Thoracic aorta (tissue), 2 donors: Measurements from ENCODE around the gene DCC. TPM values are rescaled to one million over a fixed set of nuclear protein-coding genes. Genes with fewer than 3 reads are reported as not detected.

Experiments
- ATAC-seq: fragments of 150-250 bp; one replicate; pipeline ENCODE4 v1.8.0; 2017; ENCODE audit warnings: low read depth; ENCODE audit not compliant: insufficient number of reproducible peaks, low FRiP score
- DNase-seq: peaks from one replicate; pipeline ENCODE4 v3.0.0-alpha.2; 2020; ENCODE audit warnings: low spot score
- H3K27ac ChIP-seq, 2 donors: fragments of 200-600 bp; sonication (generic); 1 replicate in 1 of 2; 2 replicates in 1 of 2; pipeline ENCODE4 v1.5.1; 2016; ENCODE audit warnings: mild to moderate bottlenecking in 2 of 2, moderate library complexity in 2 of 2
- H3K27me3 ChIP-seq: fragments of 200-600 bp; sonication (generic); replicated peaks from 2 replicates; pipeline ENCODE4 v1.6.0; 2016; ENCODE audit warnings: mild to moderate bottlenecking; ENCODE audit not compliant: insufficient read depth
- H3K36me3 ChIP-seq: fragments of 200-600 bp; sonication (generic); one replicate; pipeline ENCODE4 v1.5.1; 2016
- H3K4me1 ChIP-seq, 2 donors: fragments of 200-600 bp; sonication (generic); 1 replicate in 1 of 2; 2 replicates in 1 of 2; pipeline versions ENCODE4 v1.5.1 to v1.6.0; 2016; ENCODE audit warnings: low read depth in 2 of 2, mild to moderate bottlenecking in 1 of 2; ENCODE audit not compliant: control insufficient read depth in 1 of 2
- H3K4me3 ChIP-seq: fragments of 200-600 bp; sonication (generic); 2 replicates; pipeline ENCODE4 v1.5.1; 2016; ENCODE audit warnings: mild to moderate bottlenecking
- H3K9me3 ChIP-seq: fragments of 200-600 bp; sonication (generic); 2 replicates; pipeline ENCODE4 v1.5.1; 2016
- total RNA-seq, 2 donors: library from RNA; depleted of rRNA; stranded (reverse); fragments of >200 nt; gene quantifications; one replicate each; pipeline versions ENCODE4 v1.1.0 to v1.2.3, GENCODE V29; 2016
- TF ChIP-seq, protein P1 (sequence below): fragments of 200-600 bp; sonication (generic); IDR thresholded peaks from one replicate; pipeline ENCODE4 v1.5.1; 2019; ENCODE audit warnings: antibody characterized with exemption

DCC gene
- total RNA-seq, 2 donors from 2014 or later, result not detected

DNA sequence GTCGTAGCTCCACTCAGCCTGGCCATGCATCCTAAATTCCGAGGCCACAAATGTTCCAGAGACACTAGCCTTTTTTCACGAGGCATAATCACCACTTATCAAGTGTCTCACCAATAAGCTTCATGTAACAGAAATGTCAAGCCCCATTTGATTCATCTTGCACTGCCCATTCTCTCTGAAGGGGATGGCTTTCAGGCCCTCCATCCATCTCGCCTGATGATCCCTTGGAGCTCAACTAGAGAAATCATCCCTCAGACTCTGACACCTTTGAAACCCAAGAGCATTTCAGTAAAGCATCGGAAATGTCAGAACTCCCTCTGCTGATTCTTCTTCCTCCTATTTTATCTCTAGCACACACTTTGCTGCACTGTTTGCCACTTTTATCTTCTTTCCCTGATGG lies 91.7 kb downstream of the DCC start:
- H3K4me3 ChIP-seq, result no peak overlapping the region
- H3K9me3 ChIP-seq, result no peaks in the 10 kb centered on the region
- no peaks in the 10 kb centered on the region for H3K36me3 ChIP-seq
- H3K27me3 ChIP-seq, result no peaks in the 10 kb centered on the region
- H3K4me1 ChIP-seq, result no peaks in the 10 kb centered on the region
- ATAC-seq (no peak), DNase-seq (no peak)
- TF ChIP-seq, protein P1, sequence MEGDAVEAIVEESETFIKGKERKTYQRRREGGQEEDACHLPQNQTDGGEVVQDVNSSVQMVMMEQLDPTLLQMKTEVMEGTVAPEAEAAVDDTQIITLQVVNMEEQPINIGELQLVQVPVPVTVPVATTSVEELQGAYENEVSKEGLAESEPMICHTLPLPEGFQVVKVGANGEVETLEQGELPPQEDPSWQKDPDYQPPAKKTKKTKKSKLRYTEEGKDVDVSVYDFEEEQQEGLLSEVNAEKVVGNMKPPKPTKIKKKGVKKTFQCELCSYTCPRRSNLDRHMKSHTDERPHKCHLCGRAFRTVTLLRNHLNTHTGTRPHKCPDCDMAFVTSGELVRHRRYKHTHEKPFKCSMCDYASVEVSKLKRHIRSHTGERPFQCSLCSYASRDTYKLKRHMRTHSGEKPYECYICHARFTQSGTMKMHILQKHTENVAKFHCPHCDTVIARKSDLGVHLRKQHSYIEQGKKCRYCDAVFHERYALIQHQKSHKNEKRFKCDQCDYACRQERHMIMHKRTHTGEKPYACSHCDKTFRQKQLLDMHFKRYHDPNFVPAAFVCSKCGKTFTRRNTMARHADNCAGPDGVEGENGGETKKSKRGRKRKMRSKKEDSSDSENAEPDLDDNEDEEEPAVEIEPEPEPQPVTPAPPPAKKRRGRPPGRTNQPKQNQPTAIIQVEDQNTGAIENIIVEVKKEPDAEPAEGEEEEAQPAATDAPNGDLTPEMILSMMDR, result no peak
- no peak overlapping the region for H3K27ac ChIP-seq

DNA sequence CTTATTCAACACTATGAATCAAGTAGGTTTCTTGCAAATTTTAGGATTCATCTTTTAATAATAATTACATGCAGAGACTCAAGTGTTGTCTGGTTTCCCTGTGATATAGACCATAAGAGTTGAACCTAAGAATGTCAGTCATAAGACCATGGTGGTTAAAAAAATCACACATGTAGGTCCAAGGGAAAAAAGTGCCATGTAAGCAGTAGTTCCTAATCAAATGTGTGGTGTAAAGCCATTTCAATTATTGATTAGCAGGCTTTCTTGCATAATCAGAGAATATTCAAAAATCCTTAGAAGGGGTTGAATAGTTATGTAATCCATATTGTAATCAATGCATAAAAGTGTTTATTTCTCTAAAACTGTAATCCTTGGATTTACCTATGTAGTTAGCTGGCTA lies 93.8 kb downstream of the DCC start:
- H3K27me3 ChIP-seq, result no peaks in the 10 kb centered on the region
- no peak overlapping the region for H3K27ac ChIP-seq
- H3K4me1 ChIP-seq, result no peaks in the 10 kb centered on the region
- TF ChIP-seq, protein P1, result no peak
- H3K4me3 ChIP-seq, result no peak overlapping the region
- H3K36me3 ChIP-seq, result no peaks in the 10 kb centered on the region
- H3K9me3 ChIP-seq, result no peaks in the 10 kb centered on the region
- no peak for DNase-seq
- no peak for ATAC-seq

DNA sequence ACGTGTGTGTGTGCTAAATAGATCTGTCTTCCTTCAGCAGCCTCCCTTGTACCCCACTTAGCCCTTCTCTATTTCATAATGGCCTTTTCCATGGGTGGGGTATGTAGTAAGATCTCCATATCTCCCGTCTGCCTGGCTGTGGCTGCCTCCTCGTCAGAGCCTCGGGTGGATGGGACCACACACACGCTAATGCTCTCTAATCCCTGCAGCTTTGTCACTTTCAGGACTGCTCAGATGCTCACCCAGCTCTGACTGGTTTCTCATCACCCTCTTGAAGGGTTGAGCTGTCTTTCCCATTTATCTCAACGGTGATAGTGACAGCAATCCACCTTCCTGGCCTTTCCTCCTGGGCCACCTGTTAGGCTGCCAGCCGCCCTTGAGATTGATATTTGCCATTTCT lies 95.3 kb downstream of the DCC start:
- no peak overlapping the region for H3K27ac ChIP-seq
- H3K9me3 ChIP-seq, result no peaks in the 10 kb centered on the region
- no peaks in the 10 kb centered on the region for H3K36me3 ChIP-seq
- DNase-seq (no peak), ATAC-seq (no peak)
- H3K4me1 ChIP-seq, result no peaks in the 10 kb centered on the region
- no peaks in the 10 kb centered on the region for H3K27me3 ChIP-seq
- TF ChIP-seq, protein P1, result no peak
- no peak overlapping the region for H3K4me3 ChIP-seq

DNA sequence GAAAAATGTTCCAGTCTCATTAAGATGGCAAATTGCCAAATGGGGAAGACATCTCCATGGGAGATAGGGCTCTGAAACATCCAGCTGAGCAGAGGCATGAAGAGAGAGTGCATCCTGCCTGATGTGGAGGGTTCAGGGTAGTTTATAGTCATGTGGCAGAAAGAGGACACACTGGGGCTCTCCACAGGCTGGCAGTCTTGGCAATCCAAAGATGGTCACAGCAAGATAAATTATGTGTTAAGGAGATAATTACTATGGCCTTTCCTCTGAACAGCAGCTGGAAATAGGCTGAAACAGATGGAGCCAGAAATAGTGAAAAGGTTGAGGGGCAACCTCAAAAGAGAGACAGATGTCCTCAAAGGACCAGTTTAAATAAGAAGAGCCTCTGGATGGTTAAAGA lies 97.2 kb downstream of the DCC start:
- Histone ChIP-seq H3K36me3 (no peaks in the 10 kb centered on the region), H3K27ac (no peak overlapping the region), H3K4me3 (no peak overlapping the region), H3K4me1 (no peaks in the 10 kb centered on the region), H3K9me3 (no peaks in the 10 kb centered on the region), H3K27me3 (no peaks in the 10 kb centered on the region)
- TF ChIP-seq, protein P1, result no peak
- DNase-seq, result no peak
- ATAC-seq, result no peak

DNA sequence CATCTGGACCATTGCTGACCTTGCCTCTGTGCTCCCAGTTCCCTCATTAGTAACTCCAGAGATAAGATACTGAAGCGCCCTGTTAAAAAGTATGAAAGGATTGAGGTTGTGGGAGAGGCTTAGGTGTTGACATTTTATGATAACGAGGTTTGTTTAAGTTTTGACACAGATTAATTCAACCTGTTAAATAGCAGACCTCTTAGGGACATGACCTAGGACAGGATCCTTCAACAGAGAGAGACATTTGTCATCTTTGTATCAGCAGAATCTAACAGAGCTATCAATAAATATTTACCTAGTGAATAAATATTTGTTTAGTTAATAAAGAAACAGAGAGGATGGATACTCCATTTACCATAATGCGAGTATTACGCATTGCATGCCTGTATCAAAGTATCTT lies 99.5 kb downstream of the DCC start:
- no peaks in the 10 kb centered on the region for H3K36me3 ChIP-seq
- no peak for ATAC-seq
- no peak overlapping the region for H3K27ac ChIP-seq
- DNase-seq, result no peak
- H3K9me3 ChIP-seq, result no peaks in the 10 kb centered on the region
- H3K27me3 ChIP-seq, result no peaks in the 10 kb centered on the region
- no peaks in the 10 kb centered on the region for H3K4me1 ChIP-seq
- H3K4me3 ChIP-seq, result no peak overlapping the region
- TF ChIP-seq, protein P1, result no peak
